HG02885 (cell line): ENCODE results near the gene ICAM4.
"Not testable (repeated sequence)": the region's sequence is repeated elsewhere in the genome, so short reads cannot be mapped to it uniquely, and the experiment has no call there.

ENCODE experiments used
- ATAC-seq: cut with Tn5 transposase; IDR thresholded peaks from one replicate; pipeline ENCODE4 v1.9.1; 2021; ENCODE audit warnings: mild to moderate bottlenecking; ENCODE audit not compliant: unreplicated experiment, poor library complexity

The ICAM4 gene

GRCh38 chr19:10268071-10268470, 18.7 kb upstream of the ICAM4 start:
- no peak for ATAC-seq

DNA sequence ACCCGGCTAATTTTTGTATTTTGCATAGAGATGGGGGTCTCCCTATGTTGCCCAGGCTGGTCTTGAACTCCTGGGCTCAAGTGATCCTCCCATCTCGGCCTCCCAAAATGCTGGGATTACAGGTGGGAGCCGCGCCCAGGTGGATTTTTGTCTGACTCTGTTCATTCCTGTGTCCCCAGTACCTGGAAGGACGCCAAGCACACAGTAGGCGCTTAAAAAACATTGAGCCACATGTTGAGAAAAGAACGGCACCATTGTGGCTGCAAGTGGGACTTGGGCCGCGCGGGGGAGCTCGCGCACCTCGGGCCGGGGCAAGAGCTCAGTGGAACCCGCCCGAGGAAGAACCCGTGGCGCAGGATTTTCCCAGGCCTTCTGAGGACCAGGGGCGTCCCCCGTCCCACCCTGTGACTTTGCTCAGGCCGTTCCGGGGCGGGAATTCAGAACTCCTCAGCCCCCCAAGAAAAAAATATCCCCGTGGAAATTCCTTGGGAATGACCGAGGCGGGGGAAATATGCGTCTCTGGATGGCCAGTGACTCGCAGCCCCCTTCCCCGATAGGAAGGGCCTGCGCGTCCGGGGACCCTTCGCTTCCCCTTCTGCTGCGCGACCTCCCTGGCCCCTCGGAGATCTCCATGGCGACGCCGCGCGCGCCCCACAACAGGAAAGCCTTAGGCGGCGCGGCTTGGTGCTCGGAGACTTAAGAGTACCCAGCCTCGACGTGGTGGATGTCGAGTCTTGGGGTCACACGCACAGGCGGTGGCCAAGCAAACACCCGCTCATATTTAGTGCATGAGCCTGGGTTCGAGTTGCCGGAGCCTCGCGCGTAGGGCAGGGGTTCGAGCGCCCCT, 17.2 kb upstream of the ICAM4 start:
- no peak for ATAC-seq

DNA sequence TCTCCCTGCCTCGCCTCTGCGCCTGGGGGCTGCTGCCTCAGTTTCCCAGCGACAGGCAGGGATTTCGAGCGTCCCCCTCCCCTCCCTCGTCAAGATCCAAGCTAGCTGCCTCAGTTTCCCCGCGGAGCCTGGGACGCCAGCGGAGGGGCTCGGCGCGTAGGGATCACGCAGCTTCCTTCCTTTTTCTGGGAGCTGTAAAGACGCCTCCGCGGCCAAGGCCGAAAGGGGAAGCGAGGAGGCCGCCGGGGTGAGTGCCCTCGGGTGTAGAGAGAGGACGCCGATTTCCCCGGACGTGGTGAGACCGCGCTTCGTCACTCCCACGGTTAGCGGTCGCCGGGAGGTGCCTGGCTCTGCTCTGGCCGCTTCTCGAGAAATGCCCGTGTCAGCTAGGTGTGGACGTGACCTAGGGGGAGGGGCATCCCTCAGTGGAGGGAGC, 16.6 kb upstream of the ICAM4 start:
- peak; percentile 52 for ATAC-seq

- ATAC-seq = peak; percentile 44
Measured at GRCh38 chr19:10270616-10271394, 15.9 kb upstream of the ICAM4 start, which contains the start of gene ICAM1. ICAM1 (plus strand) TSS chr19:10271120; CDS start chr19:10271160, 40 bp downstream.

DNA sequence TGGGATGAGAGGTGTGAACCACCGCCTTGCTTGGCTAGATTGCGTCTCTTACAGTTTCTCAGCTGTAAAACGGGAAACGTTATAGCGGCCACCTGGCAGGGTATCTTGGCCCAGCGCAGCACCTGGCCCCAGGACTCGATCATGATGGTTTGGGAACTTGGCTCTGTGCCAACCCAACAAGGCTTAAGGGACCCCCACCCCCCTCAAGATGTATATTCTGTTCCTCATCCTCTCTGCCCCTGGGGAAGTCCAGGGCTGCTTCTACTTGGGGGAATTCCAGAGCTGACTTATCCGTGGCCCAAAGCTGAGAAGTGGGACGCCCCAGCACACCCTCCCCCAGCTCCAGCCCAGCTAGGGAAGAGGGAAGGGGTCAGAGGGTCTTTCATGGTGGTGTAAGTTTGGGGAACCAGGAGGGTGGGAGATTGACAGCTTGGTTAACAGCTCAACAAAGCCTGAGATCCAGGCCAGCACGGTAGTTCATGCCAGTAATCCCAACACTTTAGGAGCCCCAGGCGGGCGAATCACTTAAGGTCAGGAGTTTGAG, 15.1 kb upstream of the ICAM4 start:
- ATAC-seq = peak; percentile 17

DNA sequence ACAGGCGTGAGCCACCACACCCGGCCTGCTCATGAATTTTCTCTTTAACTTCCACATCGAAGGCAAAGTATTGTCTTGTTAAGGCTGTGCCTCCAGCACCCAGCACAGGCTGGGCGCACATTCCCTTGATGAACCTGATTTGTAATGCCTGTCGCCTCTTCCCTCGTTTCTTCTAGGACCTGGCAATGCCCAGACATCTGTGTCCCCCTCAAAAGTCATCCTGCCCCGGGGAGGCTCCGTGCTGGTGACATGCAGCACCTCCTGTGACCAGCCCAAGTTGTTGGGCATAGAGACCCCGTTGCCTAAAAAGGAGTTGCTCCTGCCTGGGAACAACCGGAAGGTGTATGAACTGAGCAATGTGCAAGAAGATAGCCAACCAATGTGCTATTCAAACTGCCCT, 12.2 kb upstream of the ICAM4 start:
- ATAC-seq = no peak

GRCh38 chr19:10277795-10278589, 8.8 kb upstream of the ICAM4 start:
- ATAC-seq = no peak

- ATAC-seq = no peak
Measured at GRCh38 chr19:10278935-10279334, 7.8 kb upstream of the ICAM4 start.

DNA sequence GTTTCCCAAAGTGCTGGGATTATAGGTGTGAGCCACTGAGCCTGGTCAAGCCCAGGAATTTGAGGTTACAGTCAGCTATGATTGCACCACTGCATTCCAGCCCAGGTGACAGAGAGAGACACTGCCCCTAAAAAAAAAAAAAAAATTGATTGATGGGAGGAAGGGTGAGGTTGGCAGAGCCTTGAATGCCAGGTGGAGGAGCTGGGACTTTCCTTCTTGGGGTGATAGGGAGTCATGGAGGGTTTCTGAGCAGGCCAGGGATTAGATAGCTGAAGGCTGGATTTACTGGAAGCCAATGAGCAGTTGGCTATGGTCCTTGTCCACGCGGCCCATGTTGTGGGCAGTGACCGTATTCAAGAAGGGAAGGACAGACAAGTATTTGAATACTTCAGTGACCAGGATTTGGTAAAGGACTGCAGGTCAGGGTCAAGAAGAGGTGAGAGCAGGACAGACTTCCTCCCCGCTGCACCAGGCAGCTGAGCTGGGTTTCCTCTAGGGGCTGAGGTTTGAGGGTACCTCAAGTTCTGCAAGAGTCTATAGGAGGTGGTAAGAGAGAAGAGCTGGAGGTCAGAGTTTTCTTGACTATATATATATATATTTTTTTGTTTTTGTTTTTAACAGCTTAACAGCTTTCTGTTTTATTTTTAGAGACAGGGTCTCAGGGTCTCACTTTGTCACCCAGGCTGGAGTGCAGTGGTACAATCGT, 6.9 kb upstream of the ICAM4 start:
- ATAC-seq = no peak

DNA sequence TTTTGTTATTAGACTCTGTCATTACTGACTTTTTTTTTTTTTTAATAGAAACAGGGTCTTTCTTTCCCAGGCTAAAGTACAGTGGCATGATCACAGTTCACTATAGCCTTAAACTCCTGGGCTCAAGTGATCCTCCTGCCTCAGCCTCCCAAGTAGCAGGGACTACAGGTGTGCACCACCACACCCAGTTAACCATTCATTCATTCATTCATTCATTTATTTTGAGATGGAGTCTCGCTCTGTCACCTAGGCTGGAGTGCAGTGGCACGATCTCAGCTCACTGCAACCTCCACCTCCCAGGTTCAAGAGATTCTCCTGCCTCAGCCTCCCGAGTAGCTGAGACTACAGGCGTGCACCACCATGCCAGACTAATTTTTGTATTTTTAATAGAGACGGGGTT, 4.7 kb upstream of the ICAM4 start:
- ATAC-seq = not testable (repeated sequence)

DNA sequence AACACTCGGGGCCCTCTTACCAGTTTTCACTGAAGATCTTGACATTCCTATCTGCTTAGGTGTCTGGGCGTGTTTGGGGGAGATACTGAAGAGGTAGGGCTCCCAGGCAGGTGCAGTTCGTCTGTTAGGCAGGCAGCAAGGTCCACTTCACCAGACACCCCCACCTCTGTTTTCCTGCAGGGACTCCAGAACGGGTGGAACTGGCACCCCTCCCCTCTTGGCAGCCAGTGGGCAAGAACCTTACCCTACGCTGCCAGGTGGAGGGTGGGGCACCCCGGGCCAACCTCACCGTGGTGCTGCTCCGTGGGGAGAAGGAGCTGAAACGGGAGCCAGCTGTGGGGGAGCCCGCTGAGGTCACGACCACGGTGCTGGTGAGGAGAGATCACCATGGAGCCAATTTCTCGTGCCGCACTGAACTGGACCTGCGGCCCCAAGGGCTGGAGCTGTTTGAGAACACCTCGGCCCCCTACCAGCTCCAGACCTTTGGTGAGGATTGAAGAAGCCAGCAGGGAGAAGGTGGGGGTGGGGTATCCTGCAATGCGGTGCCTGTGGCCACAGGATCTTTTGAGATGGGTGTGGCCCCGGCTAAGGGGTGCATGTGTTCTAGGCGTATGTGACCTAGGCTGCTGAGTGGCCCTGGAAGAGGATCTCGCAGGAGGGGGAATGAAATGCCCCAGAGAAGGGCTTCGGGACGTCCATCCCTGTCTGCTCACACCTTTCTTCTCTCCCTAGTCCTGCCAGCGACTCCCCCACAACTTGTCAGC, 3.3 kb upstream of the ICAM4 start:
- ATAC-seq = no peak

DNA sequence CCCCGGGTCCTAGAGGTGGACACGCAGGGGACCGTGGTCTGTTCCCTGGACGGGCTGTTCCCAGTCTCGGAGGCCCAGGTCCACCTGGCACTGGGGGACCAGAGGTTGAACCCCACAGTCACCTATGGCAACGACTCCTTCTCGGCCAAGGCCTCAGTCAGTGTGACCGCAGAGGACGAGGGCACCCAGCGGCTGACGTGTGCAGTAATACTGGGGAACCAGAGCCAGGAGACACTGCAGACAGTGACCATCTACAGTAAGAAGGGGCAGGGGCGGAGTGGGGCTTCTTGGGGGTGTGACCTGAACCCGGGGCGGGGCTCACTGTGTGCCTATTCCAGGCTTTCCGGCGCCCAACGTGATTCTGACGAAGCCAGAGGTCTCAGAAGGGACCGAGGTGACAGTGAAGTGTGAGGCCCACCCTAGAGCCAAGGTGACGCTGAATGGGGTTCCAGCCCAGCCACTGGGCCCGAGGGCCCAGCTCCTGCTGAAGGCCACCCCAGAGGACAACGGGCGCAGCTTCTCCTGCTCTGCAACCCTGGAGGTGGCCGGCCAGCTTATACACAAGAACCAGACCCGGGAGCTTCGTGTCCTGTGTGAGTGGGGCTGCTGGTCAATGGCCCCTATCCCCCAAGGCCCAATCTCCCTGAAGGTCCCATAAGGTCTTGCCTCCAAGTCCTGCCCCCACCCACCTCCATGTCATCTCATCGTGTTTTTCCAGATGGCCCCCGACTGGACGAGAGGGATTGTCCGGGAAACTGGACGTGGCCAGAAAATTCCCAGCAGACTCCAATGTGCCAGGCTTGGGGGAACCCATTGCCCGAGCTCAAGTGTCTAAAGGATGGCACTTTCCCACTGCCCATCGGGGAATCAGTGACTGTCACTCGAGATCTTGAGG, 2.4 kb upstream of the ICAM4 start:
- no peak for ATAC-seq

DNA sequence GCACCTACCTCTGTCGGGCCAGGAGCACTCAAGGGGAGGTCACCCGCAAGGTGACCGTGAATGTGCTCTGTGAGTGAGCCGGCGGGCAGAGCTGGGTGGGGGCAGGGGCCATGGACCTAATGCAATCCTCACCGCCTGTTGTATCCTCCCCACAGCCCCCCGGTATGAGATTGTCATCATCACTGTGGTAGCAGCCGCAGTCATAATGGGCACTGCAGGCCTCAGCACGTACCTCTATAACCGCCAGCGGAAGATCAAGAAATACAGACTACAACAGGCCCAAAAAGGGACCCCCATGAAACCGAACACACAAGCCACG, 1.8 kb upstream of the ICAM4 start:
- ATAC-seq = no peak

- ATAC-seq = no peak
Measured at GRCh38 chr19:10285393-10285792, 1.4 kb upstream of the ICAM4 start.

DNA sequence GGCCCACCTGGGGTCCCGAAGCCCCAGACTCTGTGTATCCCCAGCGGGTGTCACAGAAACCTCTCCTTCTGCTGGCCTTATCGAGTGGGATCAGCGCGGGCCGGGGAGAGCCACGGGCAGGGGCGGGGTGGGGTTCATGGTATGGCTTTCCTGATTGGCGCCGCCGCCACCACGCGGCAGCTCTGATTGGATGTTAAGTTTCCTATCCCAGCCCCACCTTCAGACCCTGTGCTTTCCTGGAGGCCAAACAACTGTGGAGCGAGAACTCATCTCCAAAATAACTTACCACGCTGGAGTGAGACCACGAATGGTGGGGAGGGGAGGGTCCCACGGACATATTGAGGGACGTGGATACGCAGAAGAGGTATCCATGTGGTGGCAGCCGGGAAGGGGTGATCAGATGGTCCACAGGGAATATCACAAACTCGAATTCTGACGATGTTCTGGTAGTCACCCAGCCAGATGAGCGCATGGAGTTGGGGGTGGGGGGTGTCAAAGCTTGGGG, 2.0 kb downstream of the ICAM4 start:
- no peak for ATAC-seq

- ATAC-seq = no peak
Measured at GRCh38 chr19:10289167-10289835, 2.5 kb downstream of the ICAM4 start.

DNA sequence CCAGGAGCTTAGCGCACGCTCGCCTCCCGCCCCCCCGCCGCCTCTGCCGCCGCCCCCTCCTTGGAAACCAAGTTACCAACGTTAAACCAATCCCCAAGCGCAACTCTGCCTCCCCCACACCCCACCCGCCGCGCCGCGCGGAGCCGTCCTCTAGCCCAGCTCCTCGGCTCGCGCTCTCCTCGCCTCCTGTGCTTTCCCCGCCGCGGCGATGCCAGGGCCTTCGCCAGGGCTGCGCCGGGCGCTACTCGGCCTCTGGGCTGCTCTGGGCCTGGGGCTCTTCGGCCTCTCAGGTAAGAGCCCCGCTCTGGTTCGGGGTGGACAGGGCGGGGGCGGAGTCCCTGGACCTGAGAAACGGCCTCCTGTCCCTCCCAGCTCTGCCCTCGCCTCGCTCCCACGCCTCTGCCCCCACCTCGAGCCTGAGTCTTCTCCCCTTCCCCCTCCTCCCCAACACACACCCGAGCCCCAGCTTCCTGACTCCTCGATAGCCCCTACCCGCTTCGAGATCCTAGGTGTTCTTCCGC, 3.1 kb downstream of the ICAM4 start, which contains the start of gene ICAM5:
Gene ICAM5 (plus strand): TSS at position 117 of the 521 bp plus-strand sequence. CDS start 92 bp downstream, at position 209.
- ATAC-seq = no peak
